ENCODE results near the gene GDPD4. TPM values are rescaled to one million over a fixed set of nuclear protein-coding genes. Genes with fewer than 3 reads are reported as not detected.
A peak's percentile ranks its signal among the peaks of the same experiment; 100 is the strongest.

Gene GDPD4
- total RNA-seq, 1 experiment from 2014 or later = not detected

GRCh38 chr11:77175869-77176539, 125.5 kb downstream of the GDPD4 start:
- H3K4me1 ChIP-seq = peaks cover 37% of the 10 kb centered on the region
- peak overlapping the region; percentile 47 for H3K27ac ChIP-seq
- no peaks in the 10 kb centered on the region for H3K36me3 ChIP-seq
- no peaks in the 10 kb centered on the region for H3K9me3 ChIP-seq (replicated peaks)
- no peaks in the 10 kb centered on the region for H3K27me3 ChIP-seq
- peak; percentile 91 to 92 for DNase-seq
- H3K4me3 ChIP-seq = peak overlapping the region; percentile 6; the same call in 1 of the 2 replicates

DNA sequence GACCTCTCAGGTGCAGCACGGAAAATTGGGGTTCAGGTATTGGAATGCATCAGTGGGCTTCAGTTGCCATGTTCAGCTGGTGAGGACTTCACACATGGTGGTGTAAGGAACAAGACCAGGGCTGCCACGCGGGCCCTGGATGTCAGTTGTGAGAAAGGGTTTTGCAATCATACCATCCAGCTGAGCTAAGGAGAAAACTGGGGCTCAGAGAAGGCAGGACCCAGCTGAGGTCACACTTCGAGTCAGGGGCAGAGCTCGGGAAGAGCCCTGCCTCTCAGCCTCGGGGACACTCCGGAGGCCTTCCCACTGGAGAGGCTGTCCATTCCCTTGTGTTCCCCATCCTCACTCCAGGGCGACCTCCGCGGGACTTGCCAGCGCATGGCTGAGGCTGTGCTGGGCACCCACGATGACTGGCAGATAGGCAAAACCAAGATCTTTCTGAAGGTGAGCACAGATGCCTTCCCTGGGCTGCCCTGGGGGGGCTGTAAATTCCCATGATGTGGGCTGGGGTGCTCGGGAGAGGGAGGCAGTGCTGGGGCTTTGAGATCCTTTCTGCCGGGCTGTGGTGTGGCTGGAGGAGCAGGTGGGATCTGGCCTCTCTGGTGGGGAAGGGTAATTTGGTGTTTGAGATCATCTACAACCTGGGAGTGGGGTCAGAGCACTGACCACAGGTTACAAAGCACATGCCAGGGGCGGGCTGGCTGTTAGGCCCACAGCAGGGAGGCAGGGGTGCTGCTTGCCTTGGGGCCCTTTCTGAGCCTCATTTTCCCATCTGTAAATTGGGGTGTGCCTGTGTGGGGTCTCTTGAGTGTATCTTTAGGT, 126.3 kb downstream of the GDPD4 start:
- Histone ChIP-seq H3K9me3 (replicated peaks) (no peaks in the 10 kb centered on the region), H3K4me3 (peak overlapping the region; percentile 6; the same call in 1 of the 2 replicates), H3K27me3 (no peaks in the 10 kb centered on the region), H3K4me1 (peaks cover 44% of the 10 kb centered on the region), H3K27ac (peak overlapping the region; percentile 47), H3K36me3 (no peaks in the 10 kb centered on the region)
- DNase-seq = peak; percentile 38 to 54

DNA sequence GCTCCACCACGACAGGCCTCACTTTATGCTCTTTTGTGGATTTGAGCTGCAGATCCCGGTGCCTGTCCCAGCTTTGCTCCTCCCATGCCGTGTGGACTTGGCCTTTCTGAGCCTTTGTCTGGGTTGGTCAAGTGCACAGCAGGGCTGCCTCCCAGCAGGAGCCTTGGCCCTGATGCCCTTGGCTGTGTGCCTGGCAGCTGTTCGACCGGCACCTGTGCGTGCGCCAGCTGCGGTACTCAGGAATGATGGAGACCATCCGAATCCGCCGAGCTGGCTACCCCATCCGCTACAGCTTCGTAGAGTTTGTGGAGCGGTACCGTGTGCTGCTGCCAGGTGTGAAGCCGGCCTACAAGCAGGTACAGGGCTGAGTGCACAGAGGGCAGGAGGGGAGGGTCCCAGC, 126.9 kb downstream of the GDPD4 start:
- H3K27ac ChIP-seq = peak overlapping the region; percentile 47
- no peaks in the 10 kb centered on the region for H3K9me3 ChIP-seq (replicated peaks)
- H3K4me3 ChIP-seq = peak overlapping the region; percentile 6; the same call in 1 of the 2 replicates
- no peaks in the 10 kb centered on the region for H3K27me3 ChIP-seq
- H3K4me1 ChIP-seq = peaks cover 49% of the 10 kb centered on the region
- peak; percentile 89 to 92 for DNase-seq
- H3K36me3 ChIP-seq = no peaks in the 10 kb centered on the region

DNA sequence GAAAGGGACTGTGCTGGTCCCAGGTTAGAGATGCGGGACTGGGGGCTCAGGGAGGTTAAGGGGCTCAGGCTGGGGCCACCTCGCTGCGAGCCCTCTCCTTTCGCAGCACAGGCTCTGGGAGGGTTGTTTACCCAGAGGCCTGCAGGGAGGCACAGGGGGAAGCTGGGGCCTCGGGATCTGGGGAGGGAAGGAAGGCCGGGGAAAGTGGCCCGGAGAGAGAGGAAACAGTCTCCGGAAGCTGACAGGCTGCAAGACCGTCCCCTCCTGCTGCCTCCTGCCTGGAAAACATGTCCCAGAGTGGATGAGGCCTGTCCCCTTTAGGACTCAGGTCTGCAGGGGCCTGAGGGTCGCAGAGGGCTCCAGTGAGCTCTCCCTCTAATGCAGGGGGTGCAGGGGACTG, 128.0 kb downstream of the GDPD4 start:
- Histone ChIP-seq H3K9me3 (replicated peaks) (no peaks in the 10 kb centered on the region), H3K27ac (no peak overlapping the region)
- DNase-seq = no peak

DNA sequence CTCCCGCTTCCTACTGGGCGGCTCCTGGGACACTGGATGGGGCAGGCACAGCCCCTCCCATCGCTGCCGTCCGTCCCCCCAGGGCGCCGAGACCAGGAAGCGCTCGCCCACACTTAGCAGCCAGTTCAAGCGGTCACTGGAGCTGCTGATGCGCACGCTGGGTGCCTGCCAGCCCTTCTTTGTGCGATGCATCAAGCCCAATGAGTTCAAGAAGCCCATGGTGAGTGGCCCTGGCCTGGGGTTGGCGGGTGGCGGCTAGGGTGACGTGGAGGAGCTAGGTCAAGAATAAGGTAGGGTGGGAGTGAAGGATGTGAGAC, 128.9 kb downstream of the GDPD4 start:
- peaks cover 49% of the 10 kb centered on the region for H3K4me1 ChIP-seq

More for the DNA sequence above, 128.0 kb downstream of the GDPD4 start:
- Histone ChIP-seq H3K4me1 (peaks cover 49% of the 10 kb centered on the region), H3K27me3 (no peaks in the 10 kb centered on the region), H3K36me3 (no peaks in the 10 kb centered on the region), H3K4me3 (no peak overlapping the region)

GRCh38 chr11:77171885-77172665, 129.4 kb downstream of the GDPD4 start:
- H3K4me3 ChIP-seq = no peak overlapping the region
- DNase-seq = no peak
- no peaks in the 10 kb centered on the region for H3K36me3 ChIP-seq

More for the DNA sequence above, 128.9 kb downstream of the GDPD4 start:
- no peak for DNase-seq
- Histone ChIP-seq H3K9me3 (replicated peaks) (no peaks in the 10 kb centered on the region), H3K27me3 (no peaks in the 10 kb centered on the region), H3K27ac (no peak overlapping the region), H3K4me3 (no peak overlapping the region), H3K36me3 (no peaks in the 10 kb centered on the region)

GRCh38 chr11:77171254-77171653, 130.2 kb downstream of the GDPD4 start:
- Histone ChIP-seq H3K27ac (no peak overlapping the region), H3K4me1 (peaks cover 49% of the 10 kb centered on the region), H3K27me3 (no peaks in the 10 kb centered on the region), H3K9me3 (replicated peaks) (no peaks in the 10 kb centered on the region), H3K36me3 (no peaks in the 10 kb centered on the region), H3K4me3 (no peak overlapping the region)
- no peak for DNase-seq

More at GRCh38 chr11:77171885-77172665, 129.4 kb downstream of the GDPD4 start:
- no peaks in the 10 kb centered on the region for H3K27me3 ChIP-seq
- H3K4me1 ChIP-seq = peaks cover 49% of the 10 kb centered on the region
- no peaks in the 10 kb centered on the region for H3K9me3 ChIP-seq (replicated peaks)
- H3K27ac ChIP-seq = no peak overlapping the region

DNA sequence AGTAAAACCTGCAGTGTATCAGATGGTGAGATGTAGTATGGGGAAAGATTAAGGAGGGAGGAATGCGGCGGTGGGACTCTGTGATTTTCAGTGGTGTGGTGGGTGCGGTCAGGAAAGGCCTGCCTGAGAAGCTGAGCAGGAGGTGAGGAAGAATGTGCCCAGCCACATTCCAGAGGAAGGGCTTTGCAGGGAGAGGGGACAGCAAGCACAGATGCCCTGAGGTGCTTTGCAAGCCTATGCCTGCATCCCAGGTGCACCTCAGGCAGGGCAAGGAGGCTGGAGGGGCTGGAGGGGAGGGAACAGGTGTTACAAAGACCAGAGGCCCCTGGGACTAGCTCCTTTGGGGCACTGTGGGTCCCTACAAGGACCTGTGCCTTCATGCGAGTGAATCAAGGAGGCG, 131.4 kb downstream of the GDPD4 start:
- H3K4me3 ChIP-seq = no peak overlapping the region
- no peak overlapping the region for H3K27ac ChIP-seq
- no peaks in the 10 kb centered on the region for H3K36me3 ChIP-seq
- peaks cover 42% of the 10 kb centered on the region for H3K4me1 ChIP-seq
- H3K9me3 ChIP-seq (replicated peaks) = no peaks in the 10 kb centered on the region
- DNase-seq = peak; percentile 13 to 25
- no peaks in the 10 kb centered on the region for H3K27me3 ChIP-seq

GRCh38 chr11:77167791-77168190, 133.7 kb downstream of the GDPD4 start:
- Histone ChIP-seq H3K36me3 (no peaks in the 10 kb centered on the region), H3K4me3 (no peak overlapping the region), H3K27me3 (no peaks in the 10 kb centered on the region), H3K4me1 (peaks cover 22% of the 10 kb centered on the region), H3K9me3 (replicated peaks) (no peaks in the 10 kb centered on the region), H3K27ac (no peak overlapping the region)
- no peak for DNase-seq

DNA sequence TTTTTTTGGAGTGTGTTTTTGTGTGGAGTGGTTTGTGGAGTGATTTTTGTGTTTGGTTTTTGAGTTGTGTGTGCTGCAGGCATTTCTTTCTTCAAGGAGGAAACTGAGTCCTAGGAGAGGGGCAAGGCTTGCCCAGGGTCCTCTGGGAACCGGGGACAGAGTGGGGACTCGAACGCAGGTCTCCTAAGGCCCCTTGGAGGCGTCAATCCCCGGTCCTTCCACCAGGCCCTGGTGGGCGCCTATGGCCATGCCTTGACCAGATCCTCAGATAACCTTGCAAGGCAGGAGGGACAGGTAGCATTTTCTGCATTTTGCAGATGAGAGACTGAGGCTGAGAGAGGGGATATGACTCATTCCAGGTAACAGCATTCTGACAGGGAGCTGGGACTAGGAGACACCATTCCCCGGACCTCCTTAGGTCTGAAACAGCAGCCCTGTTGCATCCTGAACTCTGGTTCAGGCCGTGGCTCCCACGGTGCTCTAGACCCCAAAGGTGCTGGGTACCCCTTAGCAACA, 134.3 kb downstream of the GDPD4 start:
- no peaks in the 10 kb centered on the region for H3K27me3 ChIP-seq
- no peak overlapping the region for H3K4me3 ChIP-seq
- H3K9me3 ChIP-seq (replicated peaks) = no peaks in the 10 kb centered on the region
- H3K36me3 ChIP-seq = no peaks in the 10 kb centered on the region
- H3K27ac ChIP-seq = no peak overlapping the region
- DNase-seq = no peak
- H3K4me1 ChIP-seq = peaks cover 21% of the 10 kb centered on the region

Other genes starting within 250 kb of the GDPD4 start
- gene CAPN5, start 234.7 kb downstream of the GDPD4 start, total RNA-seq (2014; rRNA removed; shearing (Covaris generic)) = 4.5 and 4.8 TPM in 2 replicates
- 0.35 and 0.67 TPM in 2 replicates for gene OMP, start 198.8 kb downstream of the GDPD4 start, total RNA-seq (2014; rRNA removed; shearing (Covaris generic))
- 3.5 and 4.5 TPM in 2 replicates for gene MYO7A, start 173.4 kb downstream of the GDPD4 start, total RNA-seq (2014; rRNA removed; shearing (Covaris generic))
- gene PAK1, start 172.4 kb upstream of the GDPD4 start, total RNA-seq (2014; rRNA removed; shearing (Covaris generic)) = 28.7 and 31.2 TPM in 2 replicates